Embryonic facial prominence (tissue), 1 donor: ENCODE data around the gene TRPC4.
"Not testable (repeated sequence)": the region's sequence is repeated elsewhere in the genome, so short reads cannot be mapped to it uniquely, and the experiment has no call there.

Experiments used
- DNase-seq: peaks from one replicate; pipeline ENCODE4 v3.0.0-alpha.2; 2016; ENCODE audit errors: extremely low spot score

TRPC4 gene

DNA sequence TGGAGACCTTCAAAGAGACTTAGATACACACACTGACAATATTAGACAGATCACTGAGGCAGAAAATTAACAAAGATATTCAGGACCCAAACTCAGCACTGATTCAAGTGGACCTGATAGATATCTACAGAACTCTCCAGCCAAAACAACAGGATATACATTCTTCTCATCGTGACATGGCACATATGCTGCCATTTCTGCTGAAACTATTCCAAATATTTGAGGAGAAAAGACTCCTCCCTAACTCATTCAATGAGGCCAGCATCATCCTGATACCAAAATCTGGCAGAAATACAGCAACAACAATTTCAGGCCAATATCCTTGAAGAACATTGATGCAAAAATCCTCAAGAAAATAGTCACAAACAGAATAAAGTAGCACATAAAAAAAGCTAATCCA, 53.3 kb downstream of the TRPC4 start:
- DNase-seq = no peak

DNA sequence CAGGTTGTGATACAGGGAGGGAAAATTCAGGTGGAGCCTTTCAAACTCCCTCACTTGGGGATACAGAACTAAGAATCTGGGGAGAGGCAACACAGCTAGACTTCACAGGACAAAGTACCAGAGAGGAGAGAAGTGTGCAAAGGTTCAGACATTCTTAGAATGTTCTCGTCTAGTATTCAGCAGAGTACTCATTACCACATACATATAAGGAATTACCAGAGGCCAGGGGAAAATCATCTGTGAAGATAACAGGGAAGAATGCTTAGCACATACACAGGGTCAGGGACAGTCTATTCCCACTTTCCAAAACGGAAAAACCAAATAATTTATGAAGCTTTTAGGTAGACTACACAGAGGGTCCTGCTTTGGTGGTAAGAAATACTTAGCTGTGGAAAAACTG, 58.1 kb downstream of the TRPC4 start:
- no peak for DNase-seq

DNA sequence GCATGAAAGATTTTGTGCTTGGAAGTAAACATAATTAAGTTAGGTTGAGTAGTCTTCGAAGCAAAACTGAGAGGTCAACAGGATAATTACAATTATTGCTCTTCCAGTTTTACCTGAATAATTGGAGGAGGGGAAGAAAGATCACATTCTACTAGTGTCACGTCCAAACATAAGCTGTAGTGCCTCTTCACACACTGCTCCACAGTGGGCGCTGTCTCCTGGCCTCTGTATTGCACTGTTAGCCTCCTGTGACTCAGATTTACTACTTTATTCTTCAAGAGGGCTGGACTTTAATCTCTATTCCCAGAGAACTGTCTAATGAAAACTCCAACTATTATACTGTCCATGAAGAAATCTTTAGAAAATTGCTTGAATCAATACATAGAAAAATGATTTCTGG, 62.9 kb downstream of the TRPC4 start:
- DNase-seq = no peak

DNA sequence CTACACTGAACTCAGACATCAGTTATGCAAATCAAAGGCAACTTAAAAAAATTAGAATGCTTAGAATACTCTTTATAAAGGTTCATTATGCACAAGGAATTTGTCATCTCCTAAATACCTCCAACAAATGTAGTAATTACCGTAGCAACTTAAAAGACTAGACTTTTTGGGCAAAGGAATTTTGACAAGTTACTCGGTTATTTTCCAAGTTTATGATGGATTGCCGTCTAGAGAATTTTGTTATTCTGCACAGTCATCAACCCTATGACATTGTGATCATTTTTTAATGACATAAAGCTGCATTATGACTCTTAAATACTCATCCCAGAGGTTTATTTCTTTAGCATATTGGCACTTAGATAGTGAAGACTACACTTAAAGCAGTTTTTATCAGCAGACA, 71.9 kb downstream of the TRPC4 start:
- no peak for DNase-seq

DNA sequence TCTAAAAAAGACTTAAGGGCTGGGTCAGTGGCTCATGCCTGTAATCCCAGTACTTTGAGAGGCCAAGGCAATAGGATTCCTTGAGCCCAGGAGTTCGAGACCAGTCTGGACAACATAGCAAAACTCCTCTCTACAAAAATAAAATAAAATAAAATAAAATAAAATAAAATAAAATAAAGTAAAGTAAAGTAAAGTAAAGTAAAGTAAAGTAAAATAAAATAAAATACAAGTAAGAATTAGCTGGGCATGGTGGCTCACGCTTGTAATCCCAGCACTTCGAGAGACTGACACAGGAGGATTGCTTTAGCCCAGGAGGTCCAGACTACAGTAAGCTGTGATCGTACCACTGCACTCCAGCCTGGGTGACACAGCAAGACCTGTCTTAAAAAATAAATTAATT, 72.8 kb downstream of the TRPC4 start:
- not testable (repeated sequence) for DNase-seq

DNA sequence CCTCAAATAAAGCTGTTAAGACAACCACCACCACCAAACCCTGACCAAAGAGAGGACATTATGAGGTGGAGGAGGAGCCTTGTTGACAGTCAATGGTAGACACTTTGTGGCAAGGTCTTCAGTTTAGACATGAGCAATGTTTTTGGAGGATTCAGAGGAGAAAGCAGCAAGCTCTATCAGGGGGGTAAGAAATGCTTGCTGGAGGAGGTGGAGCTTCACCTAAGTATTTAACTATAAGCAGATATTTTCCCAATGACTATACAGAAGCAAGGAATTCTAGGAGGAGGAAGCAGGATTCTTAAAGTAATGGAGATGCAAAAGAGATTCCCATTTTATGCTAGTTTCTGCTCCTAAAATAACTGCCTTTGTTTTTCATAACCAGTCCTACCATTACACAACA, 74.2 kb downstream of the TRPC4 start:
- DNase-seq = no peak

DNA sequence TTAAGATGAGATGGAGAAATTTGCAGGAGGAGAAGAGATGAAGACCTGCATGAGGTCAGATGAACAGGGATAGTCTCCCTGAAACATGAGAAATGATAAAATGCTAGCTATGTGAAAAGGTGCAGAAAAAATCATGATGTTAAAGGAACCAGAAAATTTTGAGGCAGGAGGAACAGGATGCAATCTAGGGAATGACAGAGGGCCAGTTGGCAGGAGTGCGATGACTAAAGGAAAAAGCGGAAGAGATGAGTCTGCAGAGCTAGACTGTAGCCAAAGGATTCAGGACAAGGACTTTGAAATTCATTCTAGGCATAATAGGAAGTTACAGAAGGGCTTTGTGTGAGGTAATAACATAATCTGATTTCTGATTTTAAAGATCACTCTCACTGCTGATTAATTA, 77.9 kb downstream of the TRPC4 start:
- DNase-seq = no peak

DNA sequence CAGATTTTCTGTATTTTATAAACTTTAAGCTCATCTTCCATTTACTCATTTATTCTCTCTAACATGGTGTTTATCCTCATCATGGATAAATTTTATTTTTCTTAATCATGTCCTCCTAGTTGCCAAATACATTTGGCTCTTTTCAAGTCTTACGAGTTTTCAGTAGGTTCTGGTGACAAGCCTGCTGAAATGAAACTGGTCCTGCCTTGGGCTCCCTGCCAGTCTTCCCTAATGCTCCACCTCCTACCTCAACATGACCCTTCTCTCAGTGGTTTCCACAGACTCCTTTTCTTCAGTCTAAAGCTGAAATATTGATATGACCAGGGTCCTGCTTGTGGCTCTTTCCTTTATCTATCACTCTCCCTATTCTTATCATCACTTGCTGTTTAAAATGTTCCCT, 81.2 kb downstream of the TRPC4 start:
- no peak for DNase-seq

DNA sequence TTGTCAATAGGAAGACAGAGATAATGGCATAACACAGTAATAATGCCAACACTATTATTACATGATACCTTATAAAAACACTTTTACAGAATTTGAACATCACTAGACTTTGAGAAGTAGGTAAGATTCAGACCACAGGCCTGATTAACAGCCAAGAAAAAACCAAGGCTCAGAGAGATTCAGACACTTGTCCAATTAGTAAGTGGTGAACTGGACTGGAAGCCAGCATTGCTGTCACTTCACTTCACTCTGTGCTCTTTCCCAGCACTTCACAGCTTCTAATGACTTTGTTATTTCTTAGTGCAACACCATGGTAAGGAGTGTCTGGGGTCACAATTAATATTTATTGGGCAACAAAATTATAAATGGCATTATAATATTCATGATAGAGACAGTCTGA, 91.9 kb downstream of the TRPC4 start:
- no peak for DNase-seq

DNA sequence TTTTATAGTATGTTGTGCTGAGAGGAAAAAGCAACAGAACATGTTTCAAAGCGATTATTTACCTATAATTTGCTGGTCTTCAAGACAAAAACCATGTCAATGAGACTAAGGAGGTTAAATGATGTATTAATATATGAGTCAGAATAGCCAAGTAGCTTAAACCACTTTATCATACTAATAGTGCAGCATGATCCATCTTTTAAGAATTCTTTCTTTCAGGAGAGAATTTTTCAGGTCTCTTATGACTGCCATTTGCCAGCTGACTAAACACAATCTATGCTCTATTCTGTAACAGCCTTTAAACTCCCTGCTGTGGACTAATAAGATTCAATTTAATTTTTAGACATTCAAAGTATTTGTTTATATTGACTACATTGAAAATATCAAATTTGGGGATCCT, 93.7 kb downstream of the TRPC4 start:
- DNase-seq = no peak

DNA sequence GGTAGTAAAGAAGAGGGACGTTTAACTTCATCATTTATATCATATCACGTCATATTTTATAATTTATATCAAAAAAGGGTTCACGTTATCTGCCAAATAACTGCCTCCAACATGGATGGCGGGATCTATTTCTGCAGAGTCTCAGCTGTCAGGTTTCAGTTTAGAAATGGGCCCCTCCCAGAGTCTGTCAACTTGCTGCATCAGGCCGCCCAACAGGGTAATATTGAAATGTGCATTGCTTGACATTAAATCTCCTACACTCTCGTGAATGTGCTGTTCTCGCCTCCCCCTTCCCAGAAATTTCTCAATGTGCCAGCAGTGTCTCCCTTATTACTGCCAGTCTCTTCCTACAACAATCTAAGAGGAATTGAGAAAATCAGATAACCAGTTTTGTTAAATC, 96.9 kb downstream of the TRPC4 start:
- DNase-seq = no peak

DNA sequence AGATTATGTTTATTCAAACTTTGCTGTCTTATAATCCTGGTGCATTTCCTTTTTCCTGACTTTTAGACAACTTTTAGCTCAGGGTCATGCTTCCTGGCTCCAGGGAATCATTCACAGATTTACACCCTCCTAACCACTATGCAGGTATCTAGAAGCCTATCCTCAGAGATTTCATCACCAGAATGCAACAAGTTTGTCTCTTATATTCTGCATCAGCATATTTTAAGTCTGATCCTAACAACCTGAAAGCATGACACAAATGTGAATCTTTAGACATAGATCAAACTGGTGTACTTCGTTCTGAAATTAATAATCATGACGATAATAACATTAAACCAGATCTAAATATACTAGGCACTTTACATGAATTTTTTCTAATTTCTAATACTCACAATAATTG, 100.0 kb downstream of the TRPC4 start:
- no peak for DNase-seq

DNA sequence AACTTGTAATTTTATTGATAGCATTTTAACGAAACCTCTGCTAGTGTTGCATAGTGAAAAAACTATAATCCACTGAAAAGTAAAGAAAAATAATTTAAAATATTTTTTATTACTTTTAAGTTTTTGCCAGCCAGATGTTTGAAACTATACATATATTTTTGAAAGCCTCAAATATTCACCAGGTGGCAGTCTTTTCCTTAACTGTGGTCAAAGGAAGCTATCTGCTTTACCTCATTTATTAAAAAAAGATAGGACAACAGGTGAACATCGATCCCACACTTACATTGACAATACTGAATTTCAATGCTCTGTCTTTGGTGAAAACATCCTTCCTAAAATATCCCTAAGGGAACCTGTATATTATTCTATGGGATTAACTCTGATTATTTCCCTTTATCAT, 100.5 kb downstream of the TRPC4 start:
- DNase-seq = no peak

DNA sequence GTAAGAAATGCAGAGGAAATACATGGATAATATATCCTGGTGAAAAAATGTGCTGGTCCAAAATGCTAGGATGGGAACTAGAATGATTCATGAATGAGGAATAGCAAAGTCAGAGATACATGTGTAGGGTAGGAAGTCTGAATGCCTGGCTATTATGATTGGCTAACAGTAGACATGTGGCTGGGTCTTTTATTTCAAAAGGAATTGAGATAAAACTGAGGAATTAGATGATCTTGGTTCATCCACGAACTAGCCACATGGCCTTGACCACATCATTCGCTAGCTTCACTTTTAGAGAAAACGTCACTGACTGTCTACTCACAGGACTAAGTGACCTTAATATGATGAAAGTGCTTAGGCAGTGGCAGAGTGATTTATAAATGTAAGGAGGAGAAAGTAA, 103.1 kb downstream of the TRPC4 start:
- no peak for DNase-seq

DNA sequence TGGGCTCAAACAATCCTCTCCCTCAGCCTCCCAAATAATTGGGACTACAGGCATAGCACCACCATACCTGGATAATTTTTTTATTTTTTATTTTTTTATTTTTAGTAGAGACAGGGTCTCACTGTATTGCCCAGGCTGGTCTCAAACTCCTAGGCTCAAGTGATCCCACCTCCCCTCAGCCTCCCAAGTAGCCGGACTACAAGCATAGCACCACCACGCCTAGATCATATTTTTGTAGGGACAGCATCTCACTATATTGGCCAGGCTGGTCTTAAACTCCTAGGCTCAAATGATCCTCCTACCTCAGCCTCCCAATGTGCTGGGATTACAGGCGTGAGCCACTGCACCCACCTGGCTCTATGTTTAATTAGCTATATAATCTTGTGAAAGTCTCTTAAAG, 114.2 kb downstream of the TRPC4 start:
- no peak for DNase-seq

DNA sequence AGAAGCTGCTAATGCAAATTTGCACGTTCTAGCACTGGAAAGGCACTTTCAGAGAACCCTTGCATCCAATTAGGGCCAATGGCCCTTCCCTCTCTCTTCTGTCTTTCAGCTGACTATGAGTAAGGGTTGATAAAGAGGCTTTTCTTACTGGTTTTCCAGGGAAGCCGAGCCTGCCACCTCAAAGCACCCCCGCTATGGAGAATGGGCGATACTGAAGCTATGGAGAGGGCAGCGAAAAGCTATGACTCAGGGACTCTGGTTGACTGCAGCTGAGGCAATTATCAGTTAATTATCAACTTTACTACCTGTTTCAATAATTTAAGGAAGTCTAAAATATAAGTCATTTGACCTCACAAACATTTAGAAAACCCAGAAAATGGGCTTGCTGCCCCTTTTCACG, 115.8 kb downstream of the TRPC4 start:
- no peak for DNase-seq

DNA sequence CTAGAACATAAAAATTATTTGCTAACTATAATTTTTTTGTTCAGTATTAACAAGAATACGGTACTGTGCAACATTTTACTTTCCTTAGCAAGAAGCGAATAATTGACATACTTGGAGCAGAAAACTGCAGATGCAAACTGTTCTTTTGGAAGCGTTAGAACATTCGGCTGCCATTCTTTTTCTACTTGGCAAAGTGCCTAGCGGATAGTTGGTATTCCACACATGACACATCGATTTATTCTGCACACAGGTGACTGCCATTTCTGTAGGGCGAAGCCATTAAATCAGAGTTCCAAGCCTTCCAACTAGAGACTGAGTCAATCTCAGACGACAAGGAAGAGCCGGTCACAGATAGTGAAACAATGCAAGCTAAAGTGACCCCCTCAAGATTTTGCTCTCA, 117.4 kb downstream of the TRPC4 start:
- DNase-seq = no peak

DNA sequence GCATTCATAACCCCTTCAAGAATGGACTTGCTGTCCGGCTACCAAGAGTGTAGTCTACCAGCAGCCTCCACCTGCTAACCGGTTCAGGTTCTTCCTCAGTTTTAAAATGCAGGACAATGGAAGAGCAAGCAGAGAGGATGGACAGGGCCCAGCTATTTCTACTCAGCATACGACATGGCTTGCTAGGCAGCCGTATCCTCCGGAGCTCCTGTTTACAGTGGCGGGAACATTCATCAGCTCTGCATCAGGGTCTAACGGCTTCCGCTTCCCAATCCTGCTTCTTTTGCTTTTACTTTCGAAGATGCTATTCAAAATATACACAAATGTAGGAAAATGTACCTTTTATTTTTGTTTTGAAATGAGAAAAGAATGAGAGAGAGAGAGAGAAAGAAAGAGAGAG, 118.5 kb downstream of the TRPC4 start:
- no peak for DNase-seq

DNA sequence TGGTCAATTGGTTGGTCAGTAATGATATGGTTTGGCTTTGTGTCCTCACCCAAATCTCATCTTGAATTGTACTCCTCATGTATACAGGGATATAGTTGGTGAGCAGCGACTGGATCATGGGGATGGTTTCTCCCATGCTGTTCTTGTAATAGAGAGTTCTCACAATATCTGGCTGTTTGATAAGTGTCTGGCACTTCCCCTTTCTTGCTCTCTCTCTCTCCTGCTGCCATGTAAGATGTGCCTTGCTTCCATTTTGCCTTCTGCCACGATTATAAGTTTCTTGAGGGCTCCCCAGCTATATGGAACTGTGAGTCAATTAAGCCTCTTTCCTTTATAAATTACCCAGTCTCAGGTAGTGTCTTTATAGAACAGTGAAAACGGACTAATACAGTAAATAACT, 120.7 kb downstream of the TRPC4 start:
- DNase-seq = no peak

DNA sequence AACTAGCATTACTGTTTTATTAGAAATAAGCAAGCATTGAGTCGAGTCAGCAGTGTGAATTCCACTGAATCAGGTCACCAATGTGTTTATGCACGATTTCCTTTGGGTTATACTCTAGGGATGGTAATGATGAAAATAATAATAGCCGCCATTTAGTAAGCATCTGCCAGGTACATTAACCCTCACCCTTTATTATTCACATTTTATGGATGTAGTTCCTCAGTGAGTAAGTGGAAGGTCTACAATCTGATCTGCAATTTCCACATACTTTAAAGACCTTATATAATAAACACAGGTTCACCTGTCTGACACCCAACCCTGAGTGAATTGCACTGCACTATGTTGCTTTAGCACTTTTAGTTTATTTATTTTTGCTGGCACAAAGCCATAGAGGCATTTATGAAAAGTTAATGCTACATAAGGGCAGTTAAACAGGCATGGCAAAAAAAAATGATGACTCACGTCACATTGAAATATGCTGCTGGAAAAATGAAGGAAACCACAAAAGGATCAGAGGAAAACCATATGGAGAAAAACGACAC, 122.4 kb downstream of the TRPC4 start:
- no peak for DNase-seq

DNA sequence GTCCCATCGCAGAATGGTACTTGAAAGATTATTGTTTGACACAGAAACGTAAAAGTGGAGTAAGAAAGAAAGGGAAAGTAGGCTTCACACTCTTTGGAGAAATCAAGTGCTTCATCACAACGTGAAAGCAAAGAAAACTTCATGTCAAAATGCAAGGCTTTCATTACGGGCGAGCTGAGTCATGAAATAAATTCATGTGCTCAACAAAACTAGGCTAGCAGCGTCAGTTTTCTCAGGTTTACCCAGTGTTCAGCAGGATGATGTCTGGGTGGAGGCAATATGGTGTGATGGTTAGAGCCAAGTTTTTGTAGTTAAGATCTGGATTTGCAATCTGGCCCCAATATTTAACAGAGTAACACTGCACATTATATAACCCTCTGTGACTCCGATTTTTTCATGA, 128.0 kb downstream of the TRPC4 start:
- DNase-seq = no peak

DNA sequence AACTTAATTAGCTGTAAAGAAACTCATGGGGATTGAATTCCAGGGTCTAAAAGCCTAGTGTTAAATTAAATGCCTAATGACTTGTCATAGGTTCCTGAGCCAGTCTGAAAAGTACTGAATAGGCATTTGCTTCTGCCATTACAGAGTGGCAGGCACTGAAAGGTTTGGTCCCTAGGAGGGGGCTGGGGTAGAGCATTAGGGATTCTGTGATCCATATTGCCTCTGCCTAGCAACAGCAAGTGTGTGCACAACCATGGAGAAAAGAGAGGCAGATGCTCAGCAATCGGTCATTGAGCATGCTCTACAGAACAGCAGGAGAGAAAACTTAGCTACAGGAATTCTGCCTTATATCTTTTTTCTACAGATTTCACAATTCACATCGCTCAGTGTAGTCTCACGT, 133.5 kb downstream of the TRPC4 start:
- DNase-seq = no peak

DNA sequence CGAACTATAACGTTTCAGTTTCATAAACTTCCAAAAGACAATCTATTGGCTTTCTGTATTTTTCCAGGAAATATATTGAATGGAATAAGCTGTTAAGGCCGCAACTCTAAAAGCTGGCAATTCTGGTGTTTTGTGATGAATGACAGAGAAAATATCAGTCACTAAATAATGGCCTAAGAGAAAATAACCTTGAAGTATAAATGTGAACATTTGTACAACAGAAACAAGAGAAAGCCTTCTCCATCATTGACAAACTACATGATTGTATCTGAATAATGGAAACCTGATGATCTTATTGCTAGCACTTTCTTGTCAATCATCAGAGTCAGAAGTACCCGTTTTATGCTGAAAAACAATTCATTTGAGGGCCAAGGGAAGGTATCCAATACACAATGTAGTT, 134.3 kb downstream of the TRPC4 start:
- DNase-seq = no peak

DNA sequence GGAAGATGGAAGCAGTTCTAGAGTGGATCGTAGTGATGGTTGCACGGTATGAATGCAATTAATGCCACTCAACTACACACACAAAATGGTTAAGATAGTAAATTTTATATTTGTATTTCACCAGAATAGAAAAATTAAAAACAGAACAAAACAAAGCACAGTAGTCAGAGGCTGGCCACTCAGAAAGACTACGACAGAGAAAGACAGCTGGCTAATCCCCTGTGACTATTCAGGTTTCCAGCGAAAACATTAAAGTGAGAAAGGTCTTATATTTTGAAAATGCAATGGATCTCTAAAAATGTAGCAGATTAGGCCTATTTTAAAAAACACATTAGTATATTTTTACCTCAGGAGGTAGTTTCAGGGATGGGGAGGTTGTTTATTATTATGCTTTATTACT, 139.7 kb downstream of the TRPC4 start:
- DNase-seq = no peak
